Keratinocyte (primary cell): Measurements from ENCODE around the gene RFTN1. TPM values are rescaled to one million over a fixed set of nuclear protein-coding genes. Genes with fewer than 3 reads are reported as not detected.

Experiments
- DNase-seq: peaks from one replicate; pipeline ENCODE4 v3.0.0-alpha.2; 2011; ENCODE audit warnings: low read depth, missing footprints, low spot score
- FAIRE-seq: peaks from 2 replicates; lab custom pipeline; 2011; peaks lifted over from hg19 to GRCh38; lab: Jason Lieb, UNC
- H2AFZ ChIP-seq: 2 replicates; pipeline ENCODE4 v1.6.0; 2012; ENCODE audit warnings: low read length, control low read depth, inconsistent platforms; ENCODE audit not compliant: control insufficient read depth
- H3K27ac ChIP-seq: 2 replicates; pipeline ENCODE4 v1.5.1; 2011; ENCODE audit warnings: low read length; ENCODE audit not compliant: control insufficient read depth, insufficient read depth
- H3K27me3 ChIP-seq: 3 replicates; pipeline ENCODE4 v1.6.0; 2011; ENCODE audit warnings: low read length; ENCODE audit not compliant: control insufficient read depth, insufficient read depth; ENCODE audit errors: extremely low read depth
- H3K36me3 ChIP-seq, 2 experiments: 2 replicates in 1 of 2; 3 replicates in 1 of 2; pipeline ENCODE4 v1.5.1; 2011; ENCODE audit warnings: low read length in 2 of 2, mild to moderate bottlenecking in 1 of 2; ENCODE audit not compliant: control insufficient read depth in 2 of 2, insufficient read depth in 2 of 2; ENCODE audit errors: extremely low read depth in 1 of 2
- H3K4me1 ChIP-seq: 3 replicates; pipeline ENCODE4 v1.5.1; 2011; ENCODE audit warnings: low read length; ENCODE audit not compliant: control insufficient read depth, insufficient read depth; ENCODE audit errors: extremely low read depth
- H3K4me2 ChIP-seq: 3 replicates; pipeline ENCODE4 v1.6.0; 2011; ENCODE audit warnings: low read depth, low read length; ENCODE audit not compliant: control insufficient read depth, insufficient read depth; ENCODE audit errors: extremely low read depth
- H3K4me3 ChIP-seq, 3 experiments: fragments of 200-600 bp in 1 of 3; sonication (generic) in 1 of 3; 2 replicates in 2 of 3; 3 replicates in 1 of 3; pipeline ENCODE4 v1.5.1; 2011 to 2016; ENCODE audit warnings: low read length in 3 of 3, mild to moderate bottlenecking in 3 of 3, control low read depth in 2 of 3, inconsistent platforms in 1 of 3, low read depth in 1 of 3, mixed read lengths in 1 of 3, mixed run types in 1 of 3, moderate library complexity in 1 of 3; ENCODE audit not compliant: control insufficient read depth in 2 of 3, insufficient read depth in 2 of 3; ENCODE audit errors: extremely low read depth in 1 of 3
- H3K79me2 ChIP-seq: 2 replicates; pipeline ENCODE4 v1.6.0; 2012; ENCODE audit warnings: low read length; ENCODE audit not compliant: control insufficient read depth, insufficient read depth
- H3K9ac ChIP-seq: 3 replicates; pipeline ENCODE4 v1.6.0; 2011; ENCODE audit warnings: low read length; ENCODE audit not compliant: control insufficient read depth, insufficient read depth; ENCODE audit errors: extremely low read depth
- H3K9me1 ChIP-seq: 3 replicates; pipeline ENCODE4 v1.6.0; 2011; ENCODE audit warnings: low read length; ENCODE audit not compliant: control insufficient read depth, insufficient read depth; ENCODE audit errors: extremely low read depth
- H3K9me3 ChIP-seq: 2 replicates; pipeline ENCODE4 v1.5.1; 2012; ENCODE audit warnings: low read depth, low read length; ENCODE audit not compliant: control insufficient read depth
- H4K20me1 ChIP-seq: 3 replicates; pipeline ENCODE4 v1.6.0; 2011; ENCODE audit warnings: low read length; ENCODE audit not compliant: control insufficient read depth, insufficient read depth; ENCODE audit errors: extremely low read depth
- EZH2 ChIP-seq: IDR thresholded peaks from one replicate; pipeline ENCODE4 v1.6.1; 2012; ENCODE audit warnings: inconsistent platforms, mild to moderate bottlenecking, low read length, moderate library complexity
- dilution Hi-C: fragments of 300-500 bp; cut with MboI; formaldehyde crosslinking; loops from one replicate; pipeline ENCODE4 v1.7.0; 2020; ENCODE audit warnings: low sequenced_read_pairs; ENCODE audit not compliant: extremely low pct_ligation_motif_present
- polyA plus RNA-seq, 5 experiments: library from polyadenylated mRNA; depleted of rRNA in 3 of 5; stranded (reverse) in 3 of 5; stranded (forward) in 1 of 5; unstranded in 1 of 5; fragments of >200 nt; gene quantifications; 1 replicate in 1 of 5; 2 replicates in 3 of 5; 3 replicates in 1 of 5; pipeline versions ENCODE4 v1.2.1 to v1.2.3, GENCODE V29; 2011 to 2012; ENCODE audit warnings: missing spikeins in 2 of 5, low read depth in 1 of 5, low replicate concordance in 1 of 5
- TF ChIP-seq, protein P1 (sequence below), 3 experiments: IDR thresholded peaks in 1 of 3; conservative IDR thresholded peaks in 1 of 3; optimal IDR thresholded peaks in 1 of 3; 2 replicates in 2 of 3; 3 replicates in 1 of 3; pipeline versions ENCODE3 to v1.5.1; 2011; ENCODE audit warnings: low read length in 3 of 3, mild to moderate bottlenecking in 3 of 3, moderate library complexity in 2 of 3, control low read depth in 1 of 3, inconsistent platforms in 1 of 3; ENCODE audit not compliant: insufficient read depth in 2 of 3; ENCODE audit errors: extremely low read depth in 1 of 3

RFTN1 gene
- polyA plus RNA-seq, 1 donor (not counting 4 experiments of a cell fraction or from before 2014, with no cell fraction given) = 18.0 TPM

DNA sequence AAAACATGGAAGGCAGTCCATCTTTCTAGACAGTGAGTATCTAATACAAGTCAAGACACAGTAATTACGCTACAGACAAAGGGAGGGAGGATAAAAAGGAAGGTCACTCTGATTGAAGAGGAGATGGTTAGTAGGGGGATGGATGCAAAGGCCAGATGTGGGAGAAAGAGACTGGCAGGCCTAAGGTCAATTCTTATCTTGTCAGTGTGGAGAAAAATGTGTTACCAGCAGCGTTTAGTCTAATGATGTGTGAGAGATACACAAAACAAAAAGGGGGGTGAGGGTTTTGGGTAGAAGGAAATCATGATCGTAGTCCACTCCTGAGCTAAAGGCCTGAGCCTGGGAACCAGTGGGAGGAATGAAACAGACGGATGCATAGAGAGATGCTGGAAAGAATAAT lies 46.7 kb downstream of the RFTN1 start:
- Histone ChIP-seq H3K27ac (no peak overlapping the region), H3K79me2 (no peaks in the 10 kb centered on the region), H2AFZ (no peak overlapping the region), H3K9me3 (no peaks in the 10 kb centered on the region), H3K27me3 (no peaks in the 10 kb centered on the region), H3K4me3 (no peak overlapping the region), H3K36me3 (peaks cover 0 to 6% of the 10 kb centered on the region in 2 experiments), H3K9me1 (no peaks in the 10 kb centered on the region), H4K20me1 (no peaks in the 10 kb centered on the region), H3K9ac (no peak overlapping the region), H3K4me1 (no peaks in the 10 kb centered on the region), H3K4me2 (no peak overlapping the region)
- dilution Hi-C loops = no loop called here
- DNase-seq (no peak), FAIRE-seq (no peak)
- TF ChIP-seq, protein P1, sequence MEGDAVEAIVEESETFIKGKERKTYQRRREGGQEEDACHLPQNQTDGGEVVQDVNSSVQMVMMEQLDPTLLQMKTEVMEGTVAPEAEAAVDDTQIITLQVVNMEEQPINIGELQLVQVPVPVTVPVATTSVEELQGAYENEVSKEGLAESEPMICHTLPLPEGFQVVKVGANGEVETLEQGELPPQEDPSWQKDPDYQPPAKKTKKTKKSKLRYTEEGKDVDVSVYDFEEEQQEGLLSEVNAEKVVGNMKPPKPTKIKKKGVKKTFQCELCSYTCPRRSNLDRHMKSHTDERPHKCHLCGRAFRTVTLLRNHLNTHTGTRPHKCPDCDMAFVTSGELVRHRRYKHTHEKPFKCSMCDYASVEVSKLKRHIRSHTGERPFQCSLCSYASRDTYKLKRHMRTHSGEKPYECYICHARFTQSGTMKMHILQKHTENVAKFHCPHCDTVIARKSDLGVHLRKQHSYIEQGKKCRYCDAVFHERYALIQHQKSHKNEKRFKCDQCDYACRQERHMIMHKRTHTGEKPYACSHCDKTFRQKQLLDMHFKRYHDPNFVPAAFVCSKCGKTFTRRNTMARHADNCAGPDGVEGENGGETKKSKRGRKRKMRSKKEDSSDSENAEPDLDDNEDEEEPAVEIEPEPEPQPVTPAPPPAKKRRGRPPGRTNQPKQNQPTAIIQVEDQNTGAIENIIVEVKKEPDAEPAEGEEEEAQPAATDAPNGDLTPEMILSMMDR (optimal IDR thresholded peaks at IDR 0.05 in 1 of 3, IDR thresholded peaks at IDR 0.05 in 1 of 3, conservative IDR thresholded peaks at IDR 0.05 in 1 of 3; ENCODE audit: extremely low read depth in 1 of 3, insufficient read depth in 2 of 3, low read length in 3 of 3) = no peak
- TF ChIP-seq EZH2 = no peak

DNA sequence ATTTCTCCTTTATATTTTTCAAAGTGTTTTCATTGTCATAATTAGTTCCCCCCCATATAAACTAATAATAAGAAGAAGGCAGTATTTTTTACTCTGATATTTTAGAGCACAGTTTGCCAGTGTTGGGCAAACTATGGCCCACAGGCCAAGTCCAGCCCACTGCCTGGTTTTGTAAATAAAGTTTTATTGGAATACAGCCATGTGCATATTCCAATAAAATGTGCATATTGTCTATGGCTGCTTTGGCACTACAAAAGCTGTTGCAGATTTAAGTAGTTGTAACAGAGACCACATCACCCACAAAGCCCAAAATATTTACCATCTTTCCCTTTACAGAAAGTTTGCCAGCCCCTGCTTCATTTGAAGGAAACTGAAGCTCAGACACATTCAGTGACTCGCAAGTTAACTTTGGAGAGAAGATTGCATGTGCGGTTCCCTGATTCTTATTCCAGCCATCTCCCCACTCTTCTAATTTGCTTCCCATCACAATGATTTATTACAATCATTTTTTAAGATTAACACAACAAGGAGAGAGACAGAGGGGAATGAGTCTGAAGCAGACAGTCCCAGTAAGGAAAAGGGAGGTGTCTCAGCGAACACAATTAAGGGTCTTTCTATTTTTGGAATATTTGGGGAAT lies 48.9 kb downstream of the RFTN1 start:
- Histone ChIP-seq H2AFZ (no peak overlapping the region), H4K20me1 (no peaks in the 10 kb centered on the region), H3K9ac (no peak overlapping the region), H3K4me1 (no peaks in the 10 kb centered on the region), H3K79me2 (no peaks in the 10 kb centered on the region), H3K4me3 (no peak overlapping the region), H3K9me1 (no peaks in the 10 kb centered on the region), H3K9me3 (no peaks in the 10 kb centered on the region), H3K4me2 (no peak overlapping the region), H3K27me3 (no peaks in the 10 kb centered on the region), H3K36me3 (peaks cover 0 to 4% of the 10 kb centered on the region in 2 experiments), H3K27ac (no peak overlapping the region)
- TF ChIP-seq, protein P1 (optimal IDR thresholded peaks at IDR 0.05 in 1 of 3, IDR thresholded peaks at IDR 0.05 in 1 of 3, conservative IDR thresholded peaks at IDR 0.05 in 1 of 3; ENCODE audit: extremely low read depth in 1 of 3, insufficient read depth in 2 of 3, low read length in 3 of 3) = no peak
- TF ChIP-seq EZH2 = no peak
- DNase-seq (no peak), FAIRE-seq (no peak)
- dilution Hi-C loops = no loop called here
